Hepatocyte (in vitro differentiated cells): ENCODE measurements around the gene ZNHIT2. TPM values are rescaled to one million over a fixed set of nuclear protein-coding genes. Genes with fewer than 3 reads are reported as not detected.

Source experiments
- DNase-seq: peaks from one replicate; pipeline ENCODE4 v3.0.0-alpha.2; 2016; ENCODE audit warnings: low spot score
- H2AFZ ChIP-seq: fragments of 200-600 bp; sonication (generic); 2 replicates; pipeline ENCODE4 v1.6.0; 2016; ENCODE audit warnings: antibody characterized with exemption, mild to moderate bottlenecking
- H3K27ac ChIP-seq: fragments of 200-600 bp; sonication (generic); 2 replicates; pipeline ENCODE4 v1.5.1; 2016; ENCODE audit warnings: mild to moderate bottlenecking
- H3K27me3 ChIP-seq: fragments of 200-600 bp; sonication (generic); 2 replicates; pipeline ENCODE4 v1.6.1; 2016
- H3K36me3 ChIP-seq: fragments of 200-600 bp; sonication (generic); replicated peaks from 2 replicates; pipeline ENCODE4 v1.5.1; 2016; ENCODE audit warnings: low read depth; ENCODE audit not compliant: insufficient read depth
- H3K4me1 ChIP-seq: fragments of 200-600 bp; sonication (generic); 2 replicates; pipeline ENCODE4 v1.5.1; 2016; ENCODE audit warnings: mild to moderate bottlenecking, moderate library complexity; ENCODE audit not compliant: insufficient read depth
- H3K4me2 ChIP-seq: fragments of 200-600 bp; sonication (generic); 2 replicates; pipeline ENCODE4 v1.6.0; 2016
- H3K4me3 ChIP-seq: fragments of 200-600 bp; sonication (generic); 2 replicates; pipeline ENCODE4 v1.5.1; 2016; ENCODE audit warnings: mild to moderate bottlenecking
- H3K79me2 ChIP-seq: fragments of 200-600 bp; sonication (generic); 2 replicates; pipeline ENCODE4 v1.6.0; 2017; ENCODE audit warnings: mild to moderate bottlenecking
- H3K9me2 ChIP-seq: fragments of 200-600 bp; sonication (generic); replicated peaks from 2 replicates; pipeline ENCODE4 v1.6.0; 2017; ENCODE audit warnings: mild to moderate bottlenecking; ENCODE audit not compliant: insufficient read depth
- H3K9me3 ChIP-seq: fragments of 200-600 bp; sonication (generic); 2 replicates; pipeline ENCODE4 v1.5.1; 2016; ENCODE audit warnings: low read depth, mild to moderate bottlenecking
- H4K20me1 ChIP-seq: fragments of 200-600 bp; sonication (generic); 2 replicates; pipeline ENCODE4 v1.6.0; 2016; ENCODE audit warnings: mild to moderate bottlenecking; ENCODE audit not compliant: insufficient read depth, poor library complexity, severe bottlenecking
- EZH2 ChIP-seq: fragments of 200-600 bp; sonication (generic); IDR thresholded peaks from 2 replicates; pipeline ENCODE4 v1.6.1; 2016; ENCODE audit warnings: antibody characterized with exemption, mild to moderate bottlenecking, borderline replicate concordance
- EZH2phosphoT487 ChIP-seq: fragments of 200-600 bp; sonication (generic); IDR thresholded peaks from one replicate; pipeline ENCODE4 v1.6.1; 2018; ENCODE audit warnings: antibody characterized with exemption, mild to moderate bottlenecking, low read depth, moderate library complexity; ENCODE audit not compliant: unreplicated experiment, severe bottlenecking
- WGBS: methylation state at CpG from one replicate; pipeline ENCODE4 v1.1.6; 2016; ENCODE audit warnings: low lambda C conversion rate; ENCODE audit errors: missing lambda C conversion rate; 5-methylcytosine and 5-hydroxymethylcytosine counted together
- polyA plus RNA-seq: library from polyadenylated mRNA; unstranded; fragments of >200 nt; fragmentation: Nextera tagmentation; extraction: Ambion mirVana; gene quantifications from 2 replicates; pipeline ENCODE4 v1.2.1, GENCODE V29; 2016
- total RNA-seq: library from RNA; depleted of rRNA; stranded (reverse); fragments of >200 nt; gene quantifications from 2 replicates; pipeline ENCODE4 v1.2.3, GENCODE V29; 2014
- TF ChIP-seq, protein P1 (sequence below): fragments of 200-600 bp; sonication (generic); IDR thresholded peaks from 2 replicates; pipeline ENCODE4 v1.5.1; 2016; ENCODE audit warnings: antibody characterized with exemption, mild to moderate bottlenecking; ENCODE audit not compliant: poor library complexity

ZNHIT2 gene
- total and polyA plus RNA-seq, 2 experiments from 2014 or later: 13.5 to 23.7 TPM

DNA sequence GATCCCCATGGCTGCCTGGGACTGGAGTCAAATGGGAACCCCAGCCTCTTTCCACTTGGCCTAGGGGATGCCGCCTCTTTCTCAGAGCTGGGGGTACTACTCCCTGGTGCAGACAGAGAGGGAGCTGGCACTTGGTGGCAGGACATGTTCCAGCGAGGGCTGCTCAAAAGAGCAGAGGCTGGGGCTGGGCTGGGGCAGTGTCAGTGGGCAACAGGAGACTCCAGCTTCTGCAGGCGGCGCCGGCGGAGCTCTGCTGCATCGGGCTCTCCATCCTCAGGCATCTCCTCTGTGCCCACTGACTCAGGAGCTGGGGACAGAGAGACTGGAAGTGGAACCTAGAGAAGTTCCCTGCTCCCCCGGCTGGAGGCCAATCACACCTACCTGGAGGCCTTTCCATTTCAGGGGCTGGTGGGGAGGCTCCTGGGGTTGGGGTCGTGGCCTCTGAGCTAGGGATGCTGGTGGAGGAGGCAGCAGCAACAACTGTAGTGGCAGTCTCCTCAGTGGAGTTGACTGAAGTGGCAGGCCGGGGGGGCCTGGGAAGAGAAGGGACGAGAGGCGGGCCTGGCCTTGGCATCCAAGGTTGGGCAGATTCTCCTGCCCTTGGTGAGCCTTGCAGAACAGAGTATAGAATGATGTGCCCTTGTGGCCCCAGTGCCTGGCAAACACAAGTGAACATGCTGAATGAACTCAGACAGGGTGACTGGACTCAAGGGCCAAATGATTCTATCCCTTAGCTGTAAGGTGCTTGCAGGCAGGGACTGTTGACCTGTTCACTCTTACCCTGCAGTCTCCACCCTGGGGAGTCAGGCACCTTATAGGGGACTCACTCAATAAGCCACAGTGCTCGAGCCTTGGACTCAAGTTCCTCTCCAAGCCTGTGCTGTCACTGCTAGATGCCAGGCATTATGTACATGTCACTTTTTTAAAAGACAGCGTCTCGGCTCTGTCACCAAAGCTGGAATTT lies 11.0 kb upstream of the ZNHIT2 start:
- TF ChIP-seq, protein P1, sequence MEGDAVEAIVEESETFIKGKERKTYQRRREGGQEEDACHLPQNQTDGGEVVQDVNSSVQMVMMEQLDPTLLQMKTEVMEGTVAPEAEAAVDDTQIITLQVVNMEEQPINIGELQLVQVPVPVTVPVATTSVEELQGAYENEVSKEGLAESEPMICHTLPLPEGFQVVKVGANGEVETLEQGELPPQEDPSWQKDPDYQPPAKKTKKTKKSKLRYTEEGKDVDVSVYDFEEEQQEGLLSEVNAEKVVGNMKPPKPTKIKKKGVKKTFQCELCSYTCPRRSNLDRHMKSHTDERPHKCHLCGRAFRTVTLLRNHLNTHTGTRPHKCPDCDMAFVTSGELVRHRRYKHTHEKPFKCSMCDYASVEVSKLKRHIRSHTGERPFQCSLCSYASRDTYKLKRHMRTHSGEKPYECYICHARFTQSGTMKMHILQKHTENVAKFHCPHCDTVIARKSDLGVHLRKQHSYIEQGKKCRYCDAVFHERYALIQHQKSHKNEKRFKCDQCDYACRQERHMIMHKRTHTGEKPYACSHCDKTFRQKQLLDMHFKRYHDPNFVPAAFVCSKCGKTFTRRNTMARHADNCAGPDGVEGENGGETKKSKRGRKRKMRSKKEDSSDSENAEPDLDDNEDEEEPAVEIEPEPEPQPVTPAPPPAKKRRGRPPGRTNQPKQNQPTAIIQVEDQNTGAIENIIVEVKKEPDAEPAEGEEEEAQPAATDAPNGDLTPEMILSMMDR: no peak
- no peaks in the 10 kb centered on the region for H3K36me3 ChIP-seq
- peaks cover 4% of the 10 kb centered on the region for H4K20me1 ChIP-seq
- H3K27me3 ChIP-seq: no peaks in the 10 kb centered on the region
- no peak for DNase-seq
- no peak overlapping the region for H3K27ac ChIP-seq
- peaks cover 40% of the 10 kb centered on the region for H3K79me2 ChIP-seq
- 95% methylated on average over 15 of the region's 15 CpGs for WGBS
- H2AFZ ChIP-seq: no peak overlapping the region
- H3K4me2 ChIP-seq: no peak overlapping the region
- no peaks in the 10 kb centered on the region for H3K9me2 ChIP-seq
- H3K9me3 ChIP-seq: no peaks in the 10 kb centered on the region
- peaks cover 8% of the 10 kb centered on the region for H3K4me1 ChIP-seq
- no peak overlapping the region for H3K4me3 ChIP-seq

GRCh38 chr11:65127473-65128181 lies 10.1 kb upstream of the ZNHIT2 start:
- H3K27ac ChIP-seq: no peak overlapping the region
- no peak for DNase-seq
- H3K4me2 ChIP-seq: no peak overlapping the region
- no peak overlapping the region for H3K4me3 ChIP-seq
- no peak for TF ChIP-seq EZH2phosphoT487
- no peak for TF ChIP-seq EZH2
- TF ChIP-seq, protein P1: no peak
- no peaks in the 10 kb centered on the region for H3K9me2 ChIP-seq
- no peak overlapping the region for H2AFZ ChIP-seq
- WGBS: 95% methylated on average over 10 of the region's 12 CpGs
- H3K9me3 ChIP-seq: no peaks in the 10 kb centered on the region
- H3K27me3 ChIP-seq: no peaks in the 10 kb centered on the region
- H3K4me1 ChIP-seq: peaks cover 6% of the 10 kb centered on the region
- H3K36me3 ChIP-seq: no peaks in the 10 kb centered on the region
- peaks cover under 1% of the 10 kb centered on the region for H4K20me1 ChIP-seq
- peaks cover 39% of the 10 kb centered on the region for H3K79me2 ChIP-seq

GRCh38 chr11:65126624-65127274 lies 9.2 kb upstream of the ZNHIT2 start:
- no peak for DNase-seq
- Histone ChIP-seq H3K9me3 (no peaks in the 10 kb centered on the region), H3K4me3 (no peak overlapping the region), H2AFZ (no peak overlapping the region), H3K4me2 (no peak overlapping the region), H4K20me1 (no peaks in the 10 kb centered on the region), H3K27me3 (no peaks in the 10 kb centered on the region), H3K9me2 (no peaks in the 10 kb centered on the region), H3K36me3 (no peaks in the 10 kb centered on the region), H3K4me1 (peaks cover 4% of the 10 kb centered on the region), H3K79me2 (peaks cover 31% of the 10 kb centered on the region), H3K27ac (no peak overlapping the region)
- 90% methylated on average over 6 of the region's 6 CpGs for whole genome bisulfite sequencing
- TF ChIP-seq, protein P1: no peak
- TF ChIP-seq EZH2 (no peak), EZH2phosphoT487 (no peak)
